HG02981 (cell line): ENCODE results near the gene ASPG.

Source experiments
- ATAC-seq: cut with Tn5 transposase; IDR thresholded peaks from one replicate; pipeline ENCODE4 v1.9.1; 2021; ENCODE audit warnings: mild to moderate bottlenecking, moderate library complexity; ENCODE audit not compliant: unreplicated experiment

The ASPG gene

GRCh38 chr14:104085032-104085888 lies at the start of gene ASPG:
Gene ASPG (plus strand): TSS chr14:104085700. CDS start chr14:104085771, 71 bp downstream.
- no peak for ATAC-seq

- ATAC-seq = no peak
Observed at GRCh38 chr14:104036212-104036611, 49.3 kb upstream of the ASPG start.

GRCh38 chr14:104037074-104037473 lies 48.4 kb upstream of the ASPG start:
- no peak for ATAC-seq

- no peak for ATAC-seq
Observed at GRCh38 chr14:104037903-104038302, 47.6 kb upstream of the ASPG start.

GRCh38 chr14:104039214-104039613 lies 46.3 kb upstream of the ASPG start:
- no peak for ATAC-seq

GRCh38 chr14:104040539-104040938 lies 45.0 kb upstream of the ASPG start:
- no peak for ATAC-seq

GRCh38 chr14:104041430-104042104 lies 43.9 kb upstream of the ASPG start:
- no peak for ATAC-seq

- no peak for ATAC-seq
Observed at GRCh38 chr14:104044016-104044415, 41.5 kb upstream of the ASPG start.

GRCh38 chr14:104047761-104048160 lies 37.7 kb upstream of the ASPG start:
- no peak for ATAC-seq

GRCh38 chr14:104048758-104049507 lies 36.6 kb upstream of the ASPG start:
- ATAC-seq = no peak

GRCh38 chr14:104049576-104050240 lies 35.8 kb upstream of the ASPG start:
- ATAC-seq = no peak

- ATAC-seq = no peak
Observed at GRCh38 chr14:104051092-104051813, 34.2 kb upstream of the ASPG start.

GRCh38 chr14:104054222-104054905 lies 31.1 kb upstream of the ASPG start:
- ATAC-seq = no peak

- no peak for ATAC-seq
Observed at GRCh38 chr14:104062281-104062680, 23.2 kb upstream of the ASPG start.

GRCh38 chr14:104064003-104064402 lies 21.5 kb upstream of the ASPG start:
- no peak for ATAC-seq

GRCh38 chr14:104066279-104066678 lies 19.2 kb upstream of the ASPG start:
- no peak for ATAC-seq

- ATAC-seq = no peak
Observed at GRCh38 chr14:104066719-104067295, 18.7 kb upstream of the ASPG start.

GRCh38 chr14:104069541-104069940 lies 16.0 kb upstream of the ASPG start:
- no peak for ATAC-seq

GRCh38 chr14:104072586-104072985 lies 12.9 kb upstream of the ASPG start:
- ATAC-seq = no peak
